ENCODE results near the gene KCNQ4.

The KCNQ4 gene

GRCh38 chr1:40766017-40766416 lies 17.6 kb upstream of the KCNQ4 start:
- Histone ChIP-seq H4K20me1 (ENCODE audit: insufficient read depth, low read length) (no peaks in the 10 kb centered on the region), H3K27ac (ENCODE audit: low read depth, low read length, poor library complexity, severe bottlenecking) (no peak overlapping the region), H3K27me3 (ENCODE audit: insufficient read depth, low read length) (no peaks in the 10 kb centered on the region), H2AFZ (ENCODE audit: low read length) (no peak overlapping the region), H3K79me2 (ENCODE audit: insufficient read depth, low read length) (no peaks in the 10 kb centered on the region), H3K4me3 (ENCODE audit: low read depth, low read length, poor library complexity, severe bottlenecking) (no peak overlapping the region), H3F3A (ENCODE audit: insufficient read depth, low read length) (no peaks in the 10 kb centered on the region), H3K9ac (ENCODE audit: low read length) (no peak overlapping the region), H3K4me1 (ENCODE audit: insufficient read depth, low read length, severe bottlenecking) (no peaks in the 10 kb centered on the region), H3K4me2 (ENCODE audit: low read length) (no peak overlapping the region), H3K9me3 (ENCODE audit: low read length) (no peaks in the 10 kb centered on the region), H3K36me3 (ENCODE audit: insufficient read depth, low read length) (peaks cover 97% of the 10 kb centered on the region), H3K9me2 (ENCODE audit: low read depth, low read length) (no peaks in the 10 kb centered on the region)
- no peak for TF ChIP-seq CTCF (IDR thresholded peaks at IDR 0.05; ENCODE audit: low read length)
- no peak for TF ChIP-seq EZH2 (IDR thresholded peaks at IDR 0.05; ENCODE audit: borderline replicate concordance, low read length)

- Histone ChIP-seq H3K27ac (ENCODE audit: low read depth, low read length, poor library complexity, severe bottlenecking) (no peak overlapping the region), H3K4me2 (ENCODE audit: low read length) (no peak overlapping the region), H3K4me1 (ENCODE audit: insufficient read depth, low read length, severe bottlenecking) (no peaks in the 10 kb centered on the region), H2AFZ (ENCODE audit: low read length) (no peak overlapping the region), H4K20me1 (ENCODE audit: insufficient read depth, low read length) (no peaks in the 10 kb centered on the region), H3K36me3 (ENCODE audit: insufficient read depth, low read length) (peaks cover 97% of the 10 kb centered on the region), H3K27me3 (ENCODE audit: insufficient read depth, low read length) (no peaks in the 10 kb centered on the region), H3K4me3 (ENCODE audit: low read depth, low read length, poor library complexity, severe bottlenecking) (no peak overlapping the region), H3K9me3 (ENCODE audit: low read length) (no peaks in the 10 kb centered on the region), H3K79me2 (ENCODE audit: insufficient read depth, low read length) (no peaks in the 10 kb centered on the region), H3F3A (ENCODE audit: insufficient read depth, low read length) (no peaks in the 10 kb centered on the region), H3K9ac (ENCODE audit: low read length) (no peak overlapping the region), H3K9me2 (ENCODE audit: low read depth, low read length) (no peaks in the 10 kb centered on the region)
- TF ChIP-seq EZH2 (IDR thresholded peaks at IDR 0.05; ENCODE audit: borderline replicate concordance, low read length) (no peak), CTCF (IDR thresholded peaks at IDR 0.05; ENCODE audit: low read length) (no peak)
Observed at GRCh38 chr1:40766560-40766959, 17.0 kb upstream of the KCNQ4 start.

GRCh38 chr1:40768146-40768990 lies 15.2 kb upstream of the KCNQ4 start:
- peaks cover 83% of the 10 kb centered on the region for H3K36me3 ChIP-seq (ENCODE audit: insufficient read depth, low read length)
- H3K4me1 ChIP-seq (ENCODE audit: insufficient read depth, low read length, severe bottlenecking), result no peaks in the 10 kb centered on the region
- H3K4me3 ChIP-seq (ENCODE audit: low read depth, low read length, poor library complexity, severe bottlenecking), result no peak overlapping the region
- H3K4me2 ChIP-seq (ENCODE audit: low read length), result no peak overlapping the region
- H3K9me2 ChIP-seq (ENCODE audit: low read depth, low read length), result no peaks in the 10 kb centered on the region
- no peak overlapping the region for H3K27ac ChIP-seq (ENCODE audit: low read depth, low read length, poor library complexity, severe bottlenecking)
- no peak overlapping the region for H2AFZ ChIP-seq (ENCODE audit: low read length)
- H3F3A ChIP-seq (ENCODE audit: insufficient read depth, low read length), result no peaks in the 10 kb centered on the region
- TF ChIP-seq EZH2 (IDR thresholded peaks at IDR 0.05; ENCODE audit: borderline replicate concordance, low read length) (no peak), CTCF (IDR thresholded peaks at IDR 0.05; ENCODE audit: low read length) (no peak)
- H3K79me2 ChIP-seq (ENCODE audit: insufficient read depth, low read length), result no peaks in the 10 kb centered on the region
- H4K20me1 ChIP-seq (ENCODE audit: insufficient read depth, low read length), result no peaks in the 10 kb centered on the region
- no peaks in the 10 kb centered on the region for H3K9me3 ChIP-seq (ENCODE audit: low read length)
- no peak overlapping the region for H3K9ac ChIP-seq (ENCODE audit: low read length)
- no peaks in the 10 kb centered on the region for H3K27me3 ChIP-seq (ENCODE audit: insufficient read depth, low read length)
